ENCODE data around the gene RHOT1.
A peak's percentile ranks its signal among the peaks of the same experiment; 100 is the strongest.
"Not testable (repeated sequence)": the region's sequence is repeated elsewhere in the genome, so short reads cannot be mapped to it uniquely, and the experiment has no call there.

The RHOT1 gene

GRCh38 chr17:32142038-32142856 is at the start of gene RHOT1:
TSS of gene RHOT1 (plus strand) at chr17:32142502. CDS start at chr17:32142693, 191 bp downstream.
- peak; percentile 78 for DNase-seq (ENCODE audit: low spot score)

- no peak for DNase-seq (ENCODE audit: low spot score)
Observed at GRCh38 chr17:32099686-32100085, 42.6 kb upstream of the RHOT1 start.

GRCh38 chr17:32100323-32100722 is 42.0 kb upstream of the RHOT1 start:
- DNase-seq (ENCODE audit: low spot score): not testable (repeated sequence)

- no peak for DNase-seq (ENCODE audit: low spot score)
Observed at GRCh38 chr17:32100971-32101631, 41.2 kb upstream of the RHOT1 start.

GRCh38 chr17:32102172-32102571 is 40.1 kb upstream of the RHOT1 start:
- DNase-seq (ENCODE audit: low spot score): no peak

GRCh38 chr17:32102646-32103186 is 39.6 kb upstream of the RHOT1 start:
- DNase-seq (ENCODE audit: low spot score): no peak

GRCh38 chr17:32103476-32104113 is 38.7 kb upstream of the RHOT1 start:
- DNase-seq (ENCODE audit: low spot score): peak; percentile 45

GRCh38 chr17:32104158-32104557 is 38.1 kb upstream of the RHOT1 start:
- no peak for DNase-seq (ENCODE audit: low spot score)

GRCh38 chr17:32106471-32106981 is 35.8 kb upstream of the RHOT1 start:
- not testable (repeated sequence) for DNase-seq (ENCODE audit: low spot score)

- not testable (repeated sequence) for DNase-seq (ENCODE audit: low spot score)
Observed at GRCh38 chr17:32107194-32107593, 35.1 kb upstream of the RHOT1 start.

GRCh38 chr17:32110596-32110995 is 31.7 kb upstream of the RHOT1 start:
- no peak for DNase-seq (ENCODE audit: low spot score)

GRCh38 chr17:32111141-32111771 is 31.0 kb upstream of the RHOT1 start:
- DNase-seq (ENCODE audit: low spot score): peak; percentile 69

GRCh38 chr17:32112416-32112815 is 29.9 kb upstream of the RHOT1 start:
- DNase-seq (ENCODE audit: low spot score): no peak

- no peak for DNase-seq (ENCODE audit: low spot score)
Observed at GRCh38 chr17:32114536-32114935, 27.8 kb upstream of the RHOT1 start.

- not testable (repeated sequence) for DNase-seq (ENCODE audit: low spot score)
Observed at GRCh38 chr17:32115546-32115945, 26.8 kb upstream of the RHOT1 start.

GRCh38 chr17:32116937-32117336 is 25.4 kb upstream of the RHOT1 start:
- DNase-seq (ENCODE audit: low spot score): no peak

GRCh38 chr17:32117399-32117798 is 24.9 kb upstream of the RHOT1 start:
- DNase-seq (ENCODE audit: low spot score): no peak

- DNase-seq (ENCODE audit: low spot score): not testable (repeated sequence)
Observed at GRCh38 chr17:32118088-32118487, 24.2 kb upstream of the RHOT1 start.

- DNase-seq (ENCODE audit: low spot score): no peak
Observed at GRCh38 chr17:32118835-32119234, 23.5 kb upstream of the RHOT1 start.

GRCh38 chr17:32120141-32120540 is 22.2 kb upstream of the RHOT1 start:
- DNase-seq (ENCODE audit: low spot score): no peak

GRCh38 chr17:32120716-32121115 is 21.6 kb upstream of the RHOT1 start:
- DNase-seq (ENCODE audit: low spot score): no peak

- DNase-seq (ENCODE audit: low spot score): no peak
Observed at GRCh38 chr17:32123782-32124181, 18.5 kb upstream of the RHOT1 start.

Measured in Ammon's horn (tissue), 1 donor.